Gastrocnemius medialis (tissue), 4 donors: ENCODE results near the gene USP17L22.
"Not testable (repeated sequence)": the region's sequence is repeated elsewhere in the genome, so short reads cannot be mapped to it uniquely, and the experiment has no call there.

Experiments
- CTCF ChIP-seq, 5 experiments: fragments of 450-650 bp in 3 of 5; fragments of 200-600 bp in 2 of 5; sonication (generic) in 2 of 5; IDR thresholded peaks in 4 of 5; conservative IDR thresholded peaks in 1 of 5; 1 replicate in 4 of 5; 2 replicates in 1 of 5; pipeline ENCODE4 v1.5.1; 2016 to 2019; ENCODE audit warnings: antibody characterized with exemption in 5 of 5, mild to moderate bottlenecking in 3 of 5, moderate library complexity in 3 of 5
- POLR2A ChIP-seq, 2 donors: fragments of 450-650 bp; IDR thresholded peaks; one replicate each; pipeline ENCODE4 v1.6.1; 2017; ENCODE audit warnings: antibody characterized with exemption in 2 of 2, mild to moderate bottlenecking in 2 of 2, moderate library complexity in 2 of 2

- TF ChIP-seq CTCF (IDR thresholded peaks at IDR 0.05 in 4 of 5, conservative IDR thresholded peaks at IDR 0.05 in 1 of 5); POLR2A (IDR thresholded peaks at IDR 0.05): not testable (repeated sequence)
Observed at GRCh38 chr4:9219852-9220251, 47.6 kb upstream of the USP17L22 start, which contains the start of gene USP17L12.
